Measurements from ENCODE around the gene FAM47A.

FAM47A gene

GRCh38 chrX:34126011-34126410, 6.1 kb downstream of the FAM47A start:
- CTCF ChIA-PET = no interaction called here
- no peak for DNase-seq
- H3K4me1 ChIP-seq (ENCODE audit: control extremely low read depth in 1 of 4, control insufficient read depth in 4 of 4, insufficient read depth in 4 of 4, low read length in 3 of 4) = no peaks in the 10 kb centered on the region
- H3K27me3 ChIP-seq (replicated peaks in 2 of 5; ENCODE audit: control insufficient read depth in 4 of 5, insufficient read depth in 5 of 5, low read length in 4 of 5) = no peaks in the 10 kb centered on the region
- H3K4me3 ChIP-seq (ENCODE audit: control insufficient read depth in 1 of 7, extremely low read depth in 1 of 7, insufficient read depth in 4 of 7, low read depth in 2 of 7, low read length in 6 of 7) = no peak overlapping the region
- POLR2A ChIA-PET = no interaction called here
- 93% methylated on average over 3 of the region's 5 CpGs for WGBS (ENCODE audit: insufficient coverage)
- no peaks in the 10 kb centered on the region for H3K36me3 ChIP-seq (ENCODE audit: control insufficient read depth in 4 of 4, insufficient read depth in 4 of 4, low read length in 3 of 4)
- peaks cover 0 to 1% (median 0%) of the 10 kb centered on the region in 5 experiments for H3K9me3 ChIP-seq (ENCODE audit: control extremely low read depth in 1 of 5, control insufficient read depth in 4 of 5, insufficient read depth in 2 of 5, low read depth in 1 of 5, low read length in 4 of 5)
- H3K27ac ChIP-seq (ENCODE audit: insufficient read depth in 1 of 2, low read depth in 1 of 2, low read length in 2 of 2, poor library complexity in 1 of 2, severe bottlenecking in 2 of 2) = no peak overlapping the region

DNA sequence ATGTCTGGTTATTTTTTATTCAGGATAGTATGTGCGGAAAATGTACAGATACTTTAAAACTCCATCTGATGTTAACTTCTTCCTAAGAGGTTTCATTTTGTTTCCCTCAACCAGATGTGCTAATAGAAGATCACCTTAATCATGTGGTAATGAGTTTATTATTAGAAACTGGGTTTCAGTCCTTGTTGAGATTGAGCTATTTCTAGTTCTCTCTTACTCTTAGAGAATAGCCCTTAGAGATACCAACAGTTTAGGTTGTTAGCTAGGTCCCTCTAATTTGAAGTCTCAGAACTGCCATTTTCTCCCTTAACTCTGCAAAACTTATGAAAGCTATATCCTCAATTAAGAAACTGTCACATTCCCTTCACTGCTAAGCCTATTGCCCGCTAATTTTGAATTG, 13.0 kb downstream of the FAM47A start:
- DNase-seq = no peak
- WGBS (ENCODE audit: insufficient coverage) = no CpG with 5 or more reads among the region's 2 CpGs
- no peaks in the 10 kb centered on the region for H3K27me3 ChIP-seq (replicated peaks in 2 of 5; ENCODE audit: control insufficient read depth in 4 of 5, insufficient read depth in 5 of 5, low read length in 4 of 5)
- H3K4me3 ChIP-seq (ENCODE audit: control insufficient read depth in 1 of 7, extremely low read depth in 1 of 7, insufficient read depth in 4 of 7, low read depth in 2 of 7, low read length in 6 of 7) = no peak overlapping the region
- H3K27ac ChIP-seq (ENCODE audit: insufficient read depth in 1 of 2, low read depth in 1 of 2, low read length in 2 of 2, poor library complexity in 1 of 2, severe bottlenecking in 2 of 2) = no peak overlapping the region
- no peaks in the 10 kb centered on the region for H3K4me1 ChIP-seq (ENCODE audit: control extremely low read depth in 1 of 4, control insufficient read depth in 4 of 4, insufficient read depth in 4 of 4, low read length in 3 of 4)
- H3K36me3 ChIP-seq (ENCODE audit: control insufficient read depth in 4 of 4, insufficient read depth in 4 of 4, low read length in 3 of 4) = no peaks in the 10 kb centered on the region
- ChIA-PET CTCF (no interaction called here), POLR2A (no interaction called here)
- H3K9me3 ChIP-seq (ENCODE audit: control extremely low read depth in 1 of 5, control insufficient read depth in 4 of 5, insufficient read depth in 2 of 5, low read depth in 1 of 5, low read length in 4 of 5) = peaks cover 0 to 1% (median 0%) of the 10 kb centered on the region in 5 experiments

DNA sequence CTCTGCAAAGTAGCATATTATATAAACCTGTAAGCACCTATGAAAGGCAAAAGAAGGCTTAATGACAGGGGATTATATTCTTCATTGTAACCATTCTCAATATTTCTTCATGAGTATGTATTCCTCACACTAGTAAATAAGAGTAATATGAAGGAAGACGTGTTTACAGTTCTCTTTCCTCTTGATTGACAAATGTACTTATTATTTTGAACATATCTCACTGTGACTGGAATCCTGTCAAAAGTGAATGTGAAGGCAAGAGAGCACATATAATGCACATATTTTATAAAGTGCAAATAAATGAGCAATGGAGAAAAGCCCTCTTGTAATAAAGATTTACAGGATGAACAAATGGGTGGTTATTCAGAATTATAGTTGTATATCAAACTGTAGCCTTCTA, 19.7 kb downstream of the FAM47A start:
- Histone ChIP-seq H3K36me3 (ENCODE audit: control insufficient read depth in 4 of 4, insufficient read depth in 4 of 4, low read length in 3 of 4) (no peaks in the 10 kb centered on the region), H3K4me3 (ENCODE audit: control insufficient read depth in 1 of 7, extremely low read depth in 1 of 7, insufficient read depth in 4 of 7, low read depth in 2 of 7, low read length in 6 of 7) (no peak overlapping the region), H3K27me3 (replicated peaks in 2 of 5; ENCODE audit: control insufficient read depth in 4 of 5, insufficient read depth in 5 of 5, low read length in 4 of 5) (no peaks in the 10 kb centered on the region), H3K4me1 (ENCODE audit: control extremely low read depth in 1 of 4, control insufficient read depth in 4 of 4, insufficient read depth in 4 of 4, low read length in 3 of 4) (no peaks in the 10 kb centered on the region), H3K27ac (ENCODE audit: insufficient read depth in 1 of 2, low read depth in 1 of 2, low read length in 2 of 2, poor library complexity in 1 of 2, severe bottlenecking in 2 of 2) (no peak overlapping the region), H3K9me3 (ENCODE audit: control extremely low read depth in 1 of 5, control insufficient read depth in 4 of 5, insufficient read depth in 2 of 5, low read depth in 1 of 5, low read length in 4 of 5) (no peaks in the 10 kb centered on the region)
- WGBS (ENCODE audit: insufficient coverage) = no CpG with 5 or more reads among the region's 1 CpG
- CTCF ChIA-PET = no interaction called here
- POLR2A ChIA-PET = no interaction called here
- DNase-seq = no peak
